GM18519 (cell line): ENCODE results near the gene MICU1.
"Not testable (repeated sequence)": the region's sequence is repeated elsewhere in the genome, so short reads cannot be mapped to it uniquely, and the experiment has no call there.

Source experiments
- ATAC-seq: cut with Tn5 transposase; IDR thresholded peaks from one replicate; pipeline ENCODE4 v1.9.1; 2021; ENCODE audit warnings: mild to moderate bottlenecking, moderate library complexity; ENCODE audit not compliant: unreplicated experiment, low FRiP score

MICU1 gene

GRCh38 chr10:72567889-72568640, 57.8 kb downstream of the MICU1 start:
- ATAC-seq, result no peak

GRCh38 chr10:72567421-72567820, 58.5 kb downstream of the MICU1 start:
- no peak for ATAC-seq

- ATAC-seq, result no peak
These were observed 61.3 kb downstream of the MICU1 start for GRCh38 chr10:72564596-72564995.

- ATAC-seq, result no peak
These were observed 62.4 kb downstream of the MICU1 start for GRCh38 chr10:72563327-72563932.

GRCh38 chr10:72561745-72562166, 64.1 kb downstream of the MICU1 start:
- ATAC-seq, result no peak

- ATAC-seq, result no peak
These were observed 68.5 kb downstream of the MICU1 start for GRCh38 chr10:72557362-72557761.

GRCh38 chr10:72552857-72553256, 73.0 kb downstream of the MICU1 start:
- ATAC-seq, result no peak

GRCh38 chr10:72550239-72550638, 75.6 kb downstream of the MICU1 start:
- ATAC-seq, result no peak

- ATAC-seq, result no peak
These were observed 80.3 kb downstream of the MICU1 start for GRCh38 chr10:72545546-72545945.

- not testable (repeated sequence) for ATAC-seq
These were observed 82.0 kb downstream of the MICU1 start for GRCh38 chr10:72543855-72544254.

GRCh38 chr10:72542396-72542815, 83.5 kb downstream of the MICU1 start:
- no peak for ATAC-seq

- no peak for ATAC-seq
These were observed 84.5 kb downstream of the MICU1 start for GRCh38 chr10:72541337-72541736.

- ATAC-seq, result no peak
These were observed 85.6 kb downstream of the MICU1 start for GRCh38 chr10:72540193-72540807.

- no peak for ATAC-seq
These were observed 86.7 kb downstream of the MICU1 start for GRCh38 chr10:72539137-72539536.

- no peak for ATAC-seq
These were observed 100.2 kb downstream of the MICU1 start for GRCh38 chr10:72525689-72526088.

- no peak for ATAC-seq
These were observed 100.6 kb downstream of the MICU1 start for GRCh38 chr10:72525277-72525676.

GRCh38 chr10:72524489-72524888, 101.4 kb downstream of the MICU1 start:
- no peak for ATAC-seq

GRCh38 chr10:72523932-72524396, 101.9 kb downstream of the MICU1 start:
- ATAC-seq, result no peak

GRCh38 chr10:72523062-72523461, 102.8 kb downstream of the MICU1 start:
- ATAC-seq, result no peak

GRCh38 chr10:72517244-72517643, 108.6 kb downstream of the MICU1 start:
- no peak for ATAC-seq

GRCh38 chr10:72515455-72515854, 110.4 kb downstream of the MICU1 start:
- ATAC-seq, result no peak

GRCh38 chr10:72513910-72514309, 112.0 kb downstream of the MICU1 start:
- ATAC-seq, result no peak
